GM12878 (cell line): Measurements from ENCODE around the gene SLC38A7. TPM values are rescaled to one million over a fixed set of nuclear protein-coding genes. Genes with fewer than 3 reads are reported as not detected.

Experiments used
- ATF2 ChIP-seq: IDR thresholded peaks from 2 replicates; pipeline ENCODE4 v1.6.1; 2012; ENCODE audit warnings: low read length, inconsistent platforms
- ATF3 ChIP-seq: IDR thresholded peaks from 2 replicates; pipeline ENCODE4 v1.6.1; 2011; ENCODE audit warnings: low read depth, mild to moderate bottlenecking, low read length, moderate library complexity, borderline replicate concordance; ENCODE audit errors: extremely low read depth
- BCL3 ChIP-seq: IDR thresholded peaks from 2 replicates; pipeline ENCODE4 v1.6.1; 2011; ENCODE audit warnings: borderline replicate concordance, low read depth, mild to moderate bottlenecking, moderate library complexity, low read length; ENCODE audit not compliant: insufficient read depth, poor library complexity, severe bottlenecking
- BCLAF1 ChIP-seq: fragments of 450-650 bp; IDR thresholded peaks from 2 replicates; pipeline ENCODE4 v1.6.1; 2017; ENCODE audit warnings: antibody characterized with exemption, mild to moderate bottlenecking, moderate library complexity
- CBFB ChIP-seq: IDR thresholded peaks from 2 replicates; pipeline ENCODE4 v1.6.1; 2016; ENCODE audit warnings: antibody characterized with exemption, low read depth
- CHD1 ChIP-seq: IDR thresholded peaks from 2 replicates; pipeline ENCODE4 v1.6.1; 2012; ENCODE audit warnings: low read depth, low read length, improper control_type of control experiment
- CHD4 ChIP-seq: fragments of 200-600 bp; sonication (generic); IDR thresholded peaks from 2 replicates; pipeline ENCODE4 v1.6.1; 2016; ENCODE audit warnings: mild to moderate bottlenecking
- CREM ChIP-seq: IDR thresholded peaks from 2 replicates; pipeline ENCODE4 v1.6.1; 2014; ENCODE audit warnings: antibody characterized with exemption, low read depth
- FOS ChIP-seq: IDR thresholded peaks from 3 replicates; pipeline ENCODE4 v1.6.1; 2011; ENCODE audit warnings: borderline replicate concordance; ENCODE audit not compliant: insufficient read length; ENCODE audit errors: extremely low read depth
- JUNB ChIP-seq: IDR thresholded peaks from 2 replicates; pipeline ENCODE4 v1.6.1; 2016; ENCODE audit warnings: antibody characterized with exemption, mild to moderate bottlenecking
- KDM1A ChIP-seq: fragments of 200-600 bp; sonication (generic); IDR thresholded peaks from 2 replicates; pipeline ENCODE4 v1.6.1; 2016; ENCODE audit warnings: borderline replicate concordance
- MTA3 ChIP-seq: IDR thresholded peaks from 2 replicates; pipeline ENCODE4 v1.6.1; 2012; ENCODE audit warnings: low read length, inconsistent platforms, borderline replicate concordance
- NR2C1 ChIP-seq: fragments of 450-650 bp; IDR thresholded peaks from 2 replicates; pipeline ENCODE4 v1.6.1; 2017; ENCODE audit warnings: antibody characterized with exemption, mild to moderate bottlenecking, moderate library complexity
- RFX5 ChIP-seq: IDR thresholded peaks from 2 replicates; pipeline ENCODE4 v1.6.1; 2011; ENCODE audit warnings: low read depth, low read length, improper control_type of control experiment
- SIN3A ChIP-seq: IDR thresholded peaks from 2 replicates; pipeline ENCODE4 v1.6.1; 2012; ENCODE audit warnings: low read depth, low read length, improper control_type of control experiment
- SREBF2 ChIP-seq: IDR thresholded peaks from 2 replicates; pipeline ENCODE4 v1.6.1; 2012; ENCODE audit warnings: mild to moderate bottlenecking, low read length
- STAT1 ChIP-seq: fragments of 450-650 bp; conservative IDR thresholded peaks from 2 replicates; pipeline ENCODE4 v1.6.1; 2014; ENCODE audit warnings: antibody characterized with exemption, mild to moderate bottlenecking
- ZBTB33 ChIP-seq: fragments of 450-650 bp; IDR thresholded peaks from 2 replicates; pipeline ENCODE4 v1.6.1; 2017; ENCODE audit warnings: mild to moderate bottlenecking
- ZNF217 ChIP-seq: fragments of 450-650 bp; IDR thresholded peaks from 2 replicates; pipeline ENCODE4 v1.6.1; 2017; ENCODE audit warnings: antibody characterized with exemption, mild to moderate bottlenecking
- ZNF24 ChIP-seq: fragments of 450-650 bp; IDR thresholded peaks from 2 replicates; pipeline ENCODE4 v1.6.1; 2017; ENCODE audit warnings: antibody characterized with exemption, mild to moderate bottlenecking
- ZNF274 ChIP-seq: IDR thresholded peaks from one replicate; pipeline ENCODE4 v1.8.0; 2011; ENCODE audit not compliant: insufficient read length, insufficient read depth
- ZSCAN29 ChIP-seq: fragments of 450-650 bp; IDR thresholded peaks from 2 replicates; pipeline ENCODE4 v1.6.1; 2017; ENCODE audit warnings: mild to moderate bottlenecking, moderate library complexity
- ZZZ3 ChIP-seq: IDR thresholded peaks from 2 replicates; pipeline ENCODE4 v1.6.1; 2011; ENCODE audit warnings: low read depth; ENCODE audit not compliant: control insufficient read depth, insufficient read length
- polyA plus RNA-seq, 11 experiments: library from polyadenylated mRNA; depleted of rRNA in 4 of 11; unstranded in 6 of 11; stranded (reverse) in 5 of 11; fragments of >200 nt; fragmentation: Nextera tagmentation in 4 of 11; fragmentation: Illumina TruSeq in 1 of 11; extraction: Ambion mirVana in 4 of 11; extraction: Trizol in 1 of 11; gene quantifications; 1 replicate in 1 of 11; 2 replicates in 10 of 11; pipeline versions ENCODE4 v1.2.1 to v1.2.3, GENCODE V29; 2011 to 2016; ENCODE audit warnings: inconsistent platforms in 2 of 11, missing spikeins in 2 of 11, low read depth in 1 of 11
- total RNA-seq, 4 experiments: library from RNA; depleted of rRNA in 3 of 4; stranded (reverse); fragments of >200 nt in 3 of 4; fragmentation: Illumina TruSeq in 1 of 4; extraction: Trizol in 1 of 4; gene quantifications; 2 replicates each; pipeline versions ENCODE4 v1.2.1 to v1.2.3, GENCODE V29; 2013 to 2021

The SLC38A7 gene
- total and polyA plus RNA-seq, 10 of the 15 experiments (the other 5 are each of a cell fraction or from before 2014, with no cell fraction given) = 1.4 to 7.8 (median 4.7) TPM

GRCh38 chr16:58733671-58734458 is 49.3 kb upstream of the SLC38A7 start, which contains the start of gene GOT2 (continued):
- no peak for TF ChIP-seq STAT1
- no peak for TF ChIP-seq RFX5
- TF ChIP-seq KDM1A = no peak
- TF ChIP-seq ZNF274 = no peak
- no peak for TF ChIP-seq ZBTB33
- no peak for TF ChIP-seq ATF2
- no peak for TF ChIP-seq ZZZ3
- TF ChIP-seq CREM = peak; percentile 81
- TF ChIP-seq JUNB = no peak
- 0 out of 2 replicates have a peak, but pooled peaks have one; percentile 28 for TF ChIP-seq NR2C1
- no peak for TF ChIP-seq CBFB
- peak; percentile 62; the same call in 1 of the 2 replicates for TF ChIP-seq SIN3A
- TF ChIP-seq CHD1 = no peak
- no peak for TF ChIP-seq ZNF217
- no peak for TF ChIP-seq FOS
- TF ChIP-seq MTA3 = no peak
- no peak for TF ChIP-seq ZSCAN29
- TF ChIP-seq SREBF2 = no peak
- no peak for TF ChIP-seq BCL3
- TF ChIP-seq ZNF24 = peak; percentile 82
- TF ChIP-seq CHD4 = no peak
- TF ChIP-seq BCLAF1 = no peak
- TF ChIP-seq ATF3 = no peak
